ENCODE measurements around the gene IFI35.
"Not testable (repeated sequence)": the region's sequence is repeated elsewhere in the genome, so short reads cannot be mapped to it uniquely, and the experiment has no call there.

DNA sequence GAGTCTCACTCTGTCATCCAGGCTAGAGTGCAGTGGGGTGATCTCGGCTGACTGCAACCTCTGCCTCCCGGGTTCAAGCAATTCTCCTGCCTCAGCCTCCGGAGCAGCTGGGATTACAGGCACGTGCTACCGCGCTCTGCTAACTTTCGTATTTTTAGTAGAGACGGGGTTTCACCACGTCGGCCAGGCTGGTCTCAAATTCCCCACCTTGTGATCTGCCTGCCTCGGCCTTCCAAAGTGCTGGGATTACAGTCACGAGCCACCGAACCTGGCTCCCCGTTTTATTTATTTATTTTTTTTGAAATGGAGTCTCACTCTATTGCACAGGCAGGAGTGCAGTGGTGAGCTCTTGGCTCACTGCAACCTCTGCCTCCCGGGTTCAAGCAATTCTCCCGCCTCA, 30.9 kb upstream of the IFI35 start:
- TF ChIP-seq CTCF (conservative IDR thresholded peaks at IDR 0.05); EZH2 (IDR thresholded peaks at IDR 0.05; ENCODE audit: low read depth): not testable (repeated sequence)

Measured in PC-9 (cell line).